Coronary artery (tissue), 2 donors: ENCODE results near the gene TBC1D24.
"Not testable (repeated sequence)": the region's sequence is repeated elsewhere in the genome, so short reads cannot be mapped to it uniquely, and the experiment has no call there.

Experiments
- DNase-seq: peaks from one replicate; pipeline ENCODE4 v3.0.0-alpha.2; 2017; ENCODE audit warnings: low spot score
- H3K27ac ChIP-seq, 2 donors: fragments of 200-600 bp; sonication (generic); one replicate each; pipeline ENCODE4 v1.5.1; 2016 to 2019
- H3K4me3 ChIP-seq: fragments of 200-600 bp; sonication (generic); 2 replicates; pipeline ENCODE4 v1.5.1; 2016; ENCODE audit warnings: mild to moderate bottlenecking, moderate library complexity
- CTCF ChIP-seq: fragments of 200-600 bp; sonication (generic); IDR thresholded peaks from one replicate; pipeline ENCODE4 v1.5.1; 2019; ENCODE audit warnings: antibody characterized with exemption

The TBC1D24 gene

GRCh38 chr16:2476741-2477140 is 1.8 kb downstream of the TBC1D24 start:
- no peak for DNase-seq
- no peak for TF ChIP-seq CTCF
- Histone ChIP-seq H3K4me3 (no peak overlapping the region), H3K27ac (no peak overlapping the region)

GRCh38 chr16:2477327-2477726 is 2.4 kb downstream of the TBC1D24 start:
- H3K27ac ChIP-seq: no peak overlapping the region
- no peak for DNase-seq
- H3K4me3 ChIP-seq: no peak overlapping the region
- TF ChIP-seq CTCF: no peak

GRCh38 chr16:2478279-2478678 is 3.4 kb downstream of the TBC1D24 start:
- DNase-seq: no peak
- no peak for TF ChIP-seq CTCF
- Histone ChIP-seq H3K4me3 (no peak overlapping the region), H3K27ac (no peak overlapping the region)

GRCh38 chr16:2479996-2480395 is 5.1 kb downstream of the TBC1D24 start:
- not testable (repeated sequence) for H3K27ac ChIP-seq, H3K4me3 ChIP-seq, DNase-seq

- no peak for DNase-seq
Measured at GRCh38 chr16:2480948-2481347, 6.0 kb downstream of the TBC1D24 start.

DNA sequence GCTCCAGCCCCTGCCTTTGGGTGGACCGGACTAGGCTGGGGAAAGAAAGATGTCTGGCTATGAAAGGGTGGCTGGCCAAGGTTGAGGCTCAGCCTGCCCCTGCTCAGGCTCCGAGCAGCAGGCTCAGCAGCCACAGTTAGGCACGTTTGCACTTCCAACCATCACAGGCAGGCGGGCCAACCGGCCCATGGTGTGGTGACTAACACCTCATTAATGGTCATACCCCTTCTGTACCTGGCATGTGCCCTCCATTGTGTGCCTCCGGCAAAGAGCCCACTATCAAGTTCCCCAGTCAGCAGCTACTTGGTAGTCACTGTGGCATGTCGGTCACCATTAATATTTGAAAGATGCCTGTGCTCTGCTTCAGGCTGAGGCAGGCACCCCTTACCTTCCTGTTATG is 6.7 kb downstream of the TBC1D24 start:
- no peak for TF ChIP-seq CTCF
- no peak for DNase-seq
- peak overlapping the region in 1 of 2 donors; percentile 72 for H3K27ac ChIP-seq
- no peak overlapping the region for H3K4me3 ChIP-seq

More at GRCh38 chr16:2480948-2481347, 6.0 kb downstream of the TBC1D24 start:
- Histone ChIP-seq H3K4me3 (no peak overlapping the region), H3K27ac (no peak overlapping the region)
- no peak for TF ChIP-seq CTCF

DNA sequence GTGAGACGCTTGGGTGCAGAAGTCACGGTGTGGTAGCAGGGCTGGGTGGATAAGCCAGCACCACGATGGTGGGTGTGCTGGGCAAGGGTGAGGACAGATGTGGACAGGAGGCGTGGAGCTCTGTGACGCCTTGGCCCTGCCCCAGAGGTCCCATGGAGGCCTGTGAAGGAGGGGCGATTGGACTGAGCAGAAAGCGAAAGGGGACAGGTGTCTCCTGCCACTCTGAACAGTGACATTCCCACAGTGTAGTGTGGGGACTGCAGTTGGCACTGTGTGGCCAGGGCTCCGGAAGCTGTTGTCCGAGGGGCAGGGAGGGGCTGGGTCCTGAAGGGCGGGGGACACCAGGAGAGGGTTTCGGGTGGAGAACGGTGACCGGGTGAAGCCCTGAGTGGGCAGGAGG is 7.3 kb downstream of the TBC1D24 start:
- TF ChIP-seq CTCF: no peak
- peak overlapping the region; percentile 48 for H3K4me3 ChIP-seq
- DNase-seq: no peak
- peak overlapping the region in 1 of 2 donors; percentile 72 for H3K27ac ChIP-seq
